ENCODE results near the gene LBR.

The LBR gene

DNA sequence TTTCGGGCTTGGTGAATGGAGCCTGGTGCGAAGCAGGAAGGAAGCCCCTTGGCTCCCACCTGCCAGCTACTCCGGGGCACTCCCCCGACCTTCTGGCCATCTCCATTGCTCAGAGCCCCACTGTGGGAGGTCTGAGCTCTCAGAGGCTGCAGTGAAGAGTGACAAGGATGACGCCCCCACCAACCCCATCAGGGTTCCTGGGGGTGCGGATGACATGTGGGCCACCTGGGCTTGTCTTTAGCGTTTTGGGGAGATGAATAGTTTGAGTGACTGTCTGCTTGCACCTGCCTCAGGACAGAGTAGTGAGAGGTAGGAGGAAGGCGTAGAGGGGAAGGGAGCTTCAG, 43.2 kb upstream of the LBR start:
- H3K27ac ChIP-seq (ENCODE audit: low read depth, low read length), result no peak overlapping the region

DNA sequence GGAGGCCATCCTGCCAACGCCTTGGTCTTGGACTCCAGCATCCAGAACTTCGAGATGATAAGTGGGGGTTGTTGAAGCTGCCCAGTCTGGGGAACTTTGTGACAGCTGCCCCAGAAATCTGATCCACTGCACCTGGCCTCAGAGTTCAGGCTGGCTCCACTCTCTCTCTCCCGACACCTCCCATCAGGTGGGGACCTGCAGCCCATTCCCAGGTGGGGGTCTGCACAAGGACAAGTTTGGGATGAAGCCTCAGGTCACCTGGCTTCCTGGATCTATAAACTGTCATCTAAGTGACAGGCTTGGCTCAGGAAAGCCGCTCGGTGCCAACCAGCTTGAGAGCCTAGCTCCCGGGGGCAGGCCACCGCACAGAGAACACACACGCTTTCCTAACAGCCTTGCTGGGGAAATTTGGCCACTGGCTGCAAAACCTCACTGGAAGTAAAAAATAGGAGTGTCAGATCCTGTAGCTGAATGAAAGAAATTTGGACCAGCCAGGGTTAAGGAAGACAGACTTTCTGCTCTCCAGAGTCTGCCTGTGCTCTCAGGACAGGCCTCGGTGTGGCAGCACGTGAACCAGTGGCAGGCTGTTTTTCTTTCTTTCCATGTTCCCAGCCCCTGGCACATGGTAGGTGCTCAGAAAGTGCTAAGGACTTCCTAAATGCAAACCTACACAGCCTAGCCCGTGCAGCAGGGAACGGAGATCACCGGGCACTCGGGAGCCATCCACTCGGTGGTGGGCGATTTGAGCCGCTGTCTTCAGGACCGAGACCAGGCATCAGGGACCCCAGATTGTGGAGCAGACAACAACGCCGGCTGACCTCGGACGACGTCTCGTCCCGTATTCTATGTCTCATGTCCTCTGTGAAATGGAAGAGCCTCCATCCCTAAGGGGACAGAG, 42.6 kb upstream of the LBR start:
- Histone ChIP-seq H3K4me3 (ENCODE audit: low read depth, low read length) (no peak overlapping the region), H3K9ac (ENCODE audit: low read depth, low read length) (no peak overlapping the region), H3K27me3 (ENCODE audit: control insufficient read depth, insufficient read depth, low read length) (no peaks in the 10 kb centered on the region), H3K36me3 (ENCODE audit: control insufficient read depth, insufficient read depth, low read length) (no peaks in the 10 kb centered on the region), H3K27ac (ENCODE audit: low read depth, low read length) (no peak overlapping the region), H3K4me1 (ENCODE audit: control insufficient read depth, insufficient read depth, low read length) (peaks cover 10% of the 10 kb centered on the region), H3K9me3 (ENCODE audit: control insufficient read depth, insufficient read depth, low read length) (no peaks in the 10 kb centered on the region)

More for the DNA sequence above, 43.2 kb upstream of the LBR start:
- Histone ChIP-seq H3K4me1 (ENCODE audit: control insufficient read depth, insufficient read depth, low read length) (peaks cover 7% of the 10 kb centered on the region; the same call in 1 of the 2 replicates), H3K27me3 (ENCODE audit: control insufficient read depth, insufficient read depth, low read length) (no peaks in the 10 kb centered on the region), H3K9ac (ENCODE audit: low read depth, low read length) (no peak overlapping the region), H3K9me3 (ENCODE audit: control insufficient read depth, insufficient read depth, low read length) (no peaks in the 10 kb centered on the region), H3K36me3 (ENCODE audit: control insufficient read depth, insufficient read depth, low read length) (no peaks in the 10 kb centered on the region), H3K4me3 (ENCODE audit: low read depth, low read length) (no peak overlapping the region)

DNA sequence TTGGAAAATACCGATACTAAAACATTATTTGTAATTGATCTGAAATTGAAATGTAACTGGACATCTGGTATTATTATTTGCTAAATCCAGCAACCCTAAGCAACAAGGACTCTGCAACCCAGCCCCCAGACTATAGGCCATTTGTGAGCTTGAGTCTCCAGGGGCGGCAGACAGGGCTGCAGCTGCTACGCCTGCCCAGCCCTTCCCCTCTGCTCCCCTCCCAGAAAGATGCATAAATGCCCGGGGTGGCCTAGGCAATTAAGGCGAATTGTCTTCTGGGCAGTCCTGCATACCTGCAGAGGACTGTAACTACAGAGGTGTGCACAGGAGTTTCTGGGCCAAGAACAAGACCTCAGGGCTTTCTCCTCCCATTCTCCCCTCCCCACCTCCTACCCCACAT, 41.2 kb upstream of the LBR start:
- Histone ChIP-seq H3K4me1 (ENCODE audit: control insufficient read depth, insufficient read depth, low read length) (peaks cover 13% of the 10 kb centered on the region), H3K27ac (ENCODE audit: low read depth, low read length) (no peak overlapping the region), H3K36me3 (ENCODE audit: control insufficient read depth, insufficient read depth, low read length) (no peaks in the 10 kb centered on the region), H3K9me3 (ENCODE audit: control insufficient read depth, insufficient read depth, low read length) (no peaks in the 10 kb centered on the region), H3K4me3 (ENCODE audit: low read depth, low read length) (no peak overlapping the region), H3K27me3 (ENCODE audit: control insufficient read depth, insufficient read depth, low read length) (no peaks in the 10 kb centered on the region), H3K9ac (ENCODE audit: low read depth, low read length) (no peak overlapping the region)

DNA sequence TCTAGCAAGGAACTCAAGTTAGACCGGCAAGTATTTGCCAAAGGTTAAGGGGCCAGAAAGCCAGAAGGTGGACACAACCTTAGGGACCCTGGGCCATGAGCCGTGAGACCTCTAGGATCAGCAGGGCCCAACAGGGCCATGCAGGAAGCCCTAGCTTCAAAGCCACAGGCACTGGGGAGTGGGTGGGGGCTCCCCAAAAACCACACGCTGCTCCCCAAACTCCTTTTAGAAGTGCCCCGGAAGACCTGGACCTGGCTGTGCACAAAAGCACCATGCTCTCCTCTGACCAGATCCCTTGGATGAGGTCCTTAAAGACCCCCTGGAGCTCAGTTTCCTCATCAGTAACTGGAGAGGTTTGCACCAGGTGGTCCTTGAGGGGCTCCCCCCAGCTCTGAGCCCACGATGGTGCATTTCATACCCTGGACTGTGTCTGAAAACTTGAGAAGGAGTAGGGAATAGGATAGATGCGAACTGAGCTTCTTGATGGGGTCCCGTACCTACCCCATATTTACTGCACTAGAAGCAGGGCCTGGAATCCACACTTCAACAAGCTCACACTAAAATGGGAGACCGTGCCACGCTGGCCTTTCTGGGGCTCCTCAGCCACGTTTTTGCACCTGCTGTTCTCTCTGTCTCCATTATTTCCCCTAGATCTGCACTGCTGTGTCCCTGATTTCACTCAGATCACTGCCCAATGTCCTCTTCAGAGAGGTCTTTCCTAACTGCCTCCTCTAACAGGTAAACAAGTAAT, 40.6 kb upstream of the LBR start:
- Histone ChIP-seq H3K9ac (ENCODE audit: low read depth, low read length) (no peak overlapping the region), H3K4me1 (ENCODE audit: control insufficient read depth, insufficient read depth, low read length) (peaks cover 15% of the 10 kb centered on the region), H3K4me3 (ENCODE audit: low read depth, low read length) (no peak overlapping the region), H3K36me3 (ENCODE audit: control insufficient read depth, insufficient read depth, low read length) (no peaks in the 10 kb centered on the region), H3K27me3 (ENCODE audit: control insufficient read depth, insufficient read depth, low read length) (no peaks in the 10 kb centered on the region), H3K27ac (ENCODE audit: low read depth, low read length) (no peak overlapping the region), H3K9me3 (ENCODE audit: control insufficient read depth, insufficient read depth, low read length) (no peaks in the 10 kb centered on the region)

- Histone ChIP-seq H3K27me3 (ENCODE audit: control insufficient read depth, insufficient read depth, low read length) (no peaks in the 10 kb centered on the region), H3K9me3 (ENCODE audit: control insufficient read depth, insufficient read depth, low read length) (no peaks in the 10 kb centered on the region), H3K27ac (ENCODE audit: low read depth, low read length) (no peak overlapping the region), H3K4me1 (ENCODE audit: control insufficient read depth, insufficient read depth, low read length) (peaks cover 19% of the 10 kb centered on the region), H3K4me3 (ENCODE audit: low read depth, low read length) (no peak overlapping the region), H3K36me3 (ENCODE audit: control insufficient read depth, insufficient read depth, low read length) (no peaks in the 10 kb centered on the region), H3K9ac (ENCODE audit: low read depth, low read length) (no peak overlapping the region)
Observed at GRCh38 chr1:225467193-225468020, 39.6 kb upstream of the LBR start.

DNA sequence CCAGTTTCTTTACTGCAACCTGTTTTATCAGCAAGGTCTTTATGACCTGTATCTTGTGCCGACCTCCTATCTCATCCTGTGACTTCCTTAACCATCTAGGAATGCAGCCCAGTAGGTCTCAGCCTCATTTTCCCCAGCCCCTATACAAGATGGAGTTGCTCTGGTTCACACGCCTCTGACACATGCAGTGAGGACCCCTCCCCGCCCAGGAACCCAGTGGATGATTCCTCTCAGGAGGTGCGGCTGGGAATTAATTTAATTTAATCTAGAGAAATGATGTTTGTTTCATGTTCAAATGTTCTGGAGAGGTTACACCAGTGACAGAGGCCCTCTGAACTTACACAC, 39.0 kb upstream of the LBR start:
- Histone ChIP-seq H3K9me3 (ENCODE audit: control insufficient read depth, insufficient read depth, low read length) (no peaks in the 10 kb centered on the region), H3K27ac (ENCODE audit: low read depth, low read length) (no peak overlapping the region), H3K4me3 (ENCODE audit: low read depth, low read length) (no peak overlapping the region), H3K9ac (ENCODE audit: low read depth, low read length) (no peak overlapping the region), H3K27me3 (ENCODE audit: control insufficient read depth, insufficient read depth, low read length) (no peaks in the 10 kb centered on the region), H3K4me1 (ENCODE audit: control insufficient read depth, insufficient read depth, low read length) (peaks cover 19% of the 10 kb centered on the region), H3K36me3 (ENCODE audit: control insufficient read depth, insufficient read depth, low read length) (no peaks in the 10 kb centered on the region)

- H3K27ac ChIP-seq (ENCODE audit: low read depth, low read length), result peak overlapping the region; percentile 18
Observed at GRCh38 chr1:225465793-225466517, 38.1 kb upstream of the LBR start.

DNA sequence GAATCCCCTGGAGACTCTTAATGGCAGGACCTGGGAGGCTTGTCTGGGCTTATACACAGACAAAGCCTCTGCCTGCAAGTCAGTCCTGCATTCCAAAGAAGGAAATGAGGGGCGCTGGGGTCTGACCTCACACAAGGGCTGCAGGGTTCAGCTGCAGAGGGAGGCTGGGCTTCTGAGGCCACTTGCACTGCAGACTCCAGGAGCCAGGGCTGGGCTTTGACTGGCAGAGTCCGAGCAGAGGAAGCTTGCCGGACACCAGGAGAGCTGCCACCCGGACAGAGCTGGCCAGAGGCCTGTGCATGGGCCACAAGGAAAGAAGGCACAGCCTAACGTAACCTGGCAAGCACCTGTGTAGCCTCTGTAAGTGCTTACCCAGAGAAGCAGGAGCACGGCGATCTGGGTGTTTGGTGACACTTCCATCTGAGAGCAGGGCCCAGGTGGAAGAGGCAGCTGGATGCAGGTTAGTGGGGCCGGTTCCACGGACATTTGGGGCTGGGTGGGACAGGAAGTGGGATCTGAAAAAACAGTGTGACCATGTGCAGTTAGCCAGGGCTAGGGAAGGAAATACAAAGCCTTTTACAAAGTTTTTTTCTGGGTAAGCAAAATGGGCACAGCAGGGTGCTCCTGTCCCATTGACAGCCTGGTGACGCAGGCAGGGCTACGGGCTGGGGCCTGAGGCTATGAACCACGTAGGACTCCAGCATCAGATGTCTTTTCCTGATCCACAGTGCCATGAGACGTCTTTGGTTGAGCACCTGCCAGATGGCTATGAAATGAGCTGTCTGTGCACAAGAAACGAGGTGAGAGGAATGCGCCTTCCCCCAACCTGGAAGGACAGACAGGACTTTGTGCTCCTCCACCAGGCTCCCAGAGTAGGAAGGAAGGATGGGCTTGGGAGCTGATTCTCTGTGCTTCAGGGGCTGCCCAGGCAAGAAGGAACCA, 37.3 kb upstream of the LBR start:
- peaks cover 19% of the 10 kb centered on the region for H3K4me1 ChIP-seq (ENCODE audit: control insufficient read depth, insufficient read depth, low read length)
- H3K27me3 ChIP-seq (ENCODE audit: control insufficient read depth, insufficient read depth, low read length), result no peaks in the 10 kb centered on the region
- H3K9ac ChIP-seq (ENCODE audit: low read depth, low read length), result no peak overlapping the region
- H3K4me3 ChIP-seq (ENCODE audit: low read depth, low read length), result no peak overlapping the region
- H3K27ac ChIP-seq (ENCODE audit: low read depth, low read length), result peak overlapping the region; percentile 53
- H3K9me3 ChIP-seq (ENCODE audit: control insufficient read depth, insufficient read depth, low read length), result no peaks in the 10 kb centered on the region
- no peaks in the 10 kb centered on the region for H3K36me3 ChIP-seq (ENCODE audit: control insufficient read depth, insufficient read depth, low read length)

More at GRCh38 chr1:225465793-225466517, 38.1 kb upstream of the LBR start:
- Histone ChIP-seq H3K36me3 (ENCODE audit: control insufficient read depth, insufficient read depth, low read length) (no peaks in the 10 kb centered on the region), H3K9me3 (ENCODE audit: control insufficient read depth, insufficient read depth, low read length) (no peaks in the 10 kb centered on the region), H3K4me3 (ENCODE audit: low read depth, low read length) (no peak overlapping the region), H3K9ac (ENCODE audit: low read depth, low read length) (no peak overlapping the region), H3K27me3 (ENCODE audit: control insufficient read depth, insufficient read depth, low read length) (no peaks in the 10 kb centered on the region), H3K4me1 (ENCODE audit: control insufficient read depth, insufficient read depth, low read length) (peaks cover 19% of the 10 kb centered on the region)

GRCh38 chr1:225462714-225463574, 35.1 kb upstream of the LBR start:
- H3K27ac ChIP-seq (ENCODE audit: low read depth, low read length), result no peak overlapping the region

More at GRCh38 chr1:225462714-225463574, 35.1 kb upstream of the LBR start:
- no peaks in the 10 kb centered on the region for H3K27me3 ChIP-seq (ENCODE audit: control insufficient read depth, insufficient read depth, low read length)
- no peak overlapping the region for H3K9ac ChIP-seq (ENCODE audit: low read depth, low read length)
- H3K4me3 ChIP-seq (ENCODE audit: low read depth, low read length), result no peak overlapping the region
- H3K9me3 ChIP-seq (ENCODE audit: control insufficient read depth, insufficient read depth, low read length), result no peaks in the 10 kb centered on the region
- H3K4me1 ChIP-seq (ENCODE audit: control insufficient read depth, insufficient read depth, low read length), result peaks cover 19% of the 10 kb centered on the region
- H3K36me3 ChIP-seq (ENCODE audit: control insufficient read depth, insufficient read depth, low read length), result no peaks in the 10 kb centered on the region

Measured in HUES48 (cell line).